Mesenteric fat pad (tissue), 1 donor: ENCODE data around the gene RFNG. TPM values are rescaled to one million over a fixed set of nuclear protein-coding genes. Genes with fewer than 3 reads are reported as not detected.

Experiments used
- DNase-seq: peaks from one replicate; pipeline ENCODE4 v3.0.0-alpha.2; 2020; ENCODE audit warnings: low spot score
- total RNA-seq: library from RNA; stranded (reverse); fragmentation: NEBNext Ultra II Directional; extraction: Animal tissue kit (Norgen Biotek cat#: 25700); gene quantifications from one replicate; pipeline ENCODE4 v1.2.1, GENCODE V29; 2021
- donor health status: DM: yes; HTN: yes; CAD: no.

Gene RFNG
- total RNA-seq, 1 donor from 2014 or later: 46.1 TPM

DNA sequence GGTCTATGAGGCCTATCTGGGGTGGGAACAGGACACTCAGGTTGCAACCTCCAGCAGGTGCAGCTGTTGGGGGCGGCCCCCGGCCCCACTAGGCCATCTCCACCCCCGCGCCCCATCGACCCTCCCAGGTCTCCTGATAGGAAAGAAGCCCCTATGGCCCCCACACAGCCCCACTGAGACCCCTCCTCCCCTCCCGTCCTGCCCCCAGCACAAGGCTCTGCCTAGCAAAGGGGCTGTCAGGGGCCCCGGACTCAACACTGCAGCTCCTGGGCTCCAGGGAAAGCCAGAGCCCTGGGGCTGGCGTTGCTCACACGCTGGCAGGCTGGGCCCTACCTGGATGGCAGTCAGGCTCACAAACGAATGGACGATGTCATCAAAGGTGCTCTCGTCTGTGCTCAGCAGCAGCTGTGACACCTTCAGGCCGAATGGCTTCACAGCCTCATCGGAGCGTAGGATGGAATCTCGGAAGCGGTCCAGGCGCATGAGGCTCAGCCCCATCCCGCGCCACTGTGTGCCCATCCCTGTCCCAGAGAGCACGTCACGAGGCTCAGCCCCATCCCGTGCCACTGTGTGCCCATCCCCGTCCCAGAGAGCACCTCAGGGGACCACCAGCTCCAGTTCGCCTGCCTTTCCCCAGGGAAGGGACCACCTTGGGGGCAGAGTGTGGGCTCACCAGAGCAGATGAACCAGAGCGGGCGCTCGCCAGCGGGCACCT is 39.1 kb upstream of the RFNG start:
- DNase-seq: no peak

GRCh38 chr17:82089723-82090548 is 38.3 kb upstream of the RFNG start:
- DNase-seq: no peak

GRCh38 chr17:82088838-82089722 is 37.5 kb upstream of the RFNG start:
- DNase-seq: no peak

DNA sequence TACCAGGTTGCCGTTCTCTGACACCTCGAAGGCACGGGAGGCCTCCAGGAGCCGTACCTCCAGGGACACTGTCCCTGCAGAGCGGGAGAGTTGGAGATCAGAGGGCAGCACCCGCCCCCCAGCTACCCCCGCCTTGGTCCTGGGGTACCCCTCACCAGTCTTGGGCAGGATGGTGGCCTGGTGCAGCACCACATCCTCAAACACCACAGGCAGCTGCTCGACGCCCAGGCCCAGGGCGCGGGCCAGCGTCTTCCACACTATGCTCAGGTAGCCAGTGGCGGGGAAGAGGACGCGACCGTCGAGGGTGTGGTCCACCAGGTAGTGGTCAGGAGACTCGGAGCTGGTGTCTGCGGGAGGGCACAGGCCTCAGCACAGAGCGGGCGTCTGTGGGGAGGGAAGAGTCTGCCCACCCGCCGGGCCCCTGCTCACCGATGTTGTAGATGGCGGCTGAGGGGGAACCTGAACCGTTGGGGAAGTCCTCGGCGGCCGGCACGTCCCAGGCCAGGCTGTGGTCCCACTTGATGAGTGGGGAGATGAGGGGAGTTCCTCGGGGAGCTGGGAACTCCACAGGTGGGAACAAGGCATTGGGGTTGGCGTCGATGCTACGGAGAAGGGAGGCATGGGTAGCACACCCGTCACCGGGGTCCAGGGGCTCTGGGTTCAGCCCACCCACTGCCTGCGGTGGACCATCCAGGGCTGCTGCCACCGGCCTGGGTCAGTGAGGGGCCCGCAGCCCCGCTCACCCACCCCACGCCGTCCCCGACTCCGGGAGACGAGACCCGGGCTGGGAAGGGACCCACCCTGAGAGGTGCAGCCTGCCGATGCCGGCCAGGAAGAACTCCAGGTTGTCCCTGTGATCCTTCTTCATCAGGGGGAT is 36.6 kb upstream of the RFNG start:
- DNase-seq: no peak

DNA sequence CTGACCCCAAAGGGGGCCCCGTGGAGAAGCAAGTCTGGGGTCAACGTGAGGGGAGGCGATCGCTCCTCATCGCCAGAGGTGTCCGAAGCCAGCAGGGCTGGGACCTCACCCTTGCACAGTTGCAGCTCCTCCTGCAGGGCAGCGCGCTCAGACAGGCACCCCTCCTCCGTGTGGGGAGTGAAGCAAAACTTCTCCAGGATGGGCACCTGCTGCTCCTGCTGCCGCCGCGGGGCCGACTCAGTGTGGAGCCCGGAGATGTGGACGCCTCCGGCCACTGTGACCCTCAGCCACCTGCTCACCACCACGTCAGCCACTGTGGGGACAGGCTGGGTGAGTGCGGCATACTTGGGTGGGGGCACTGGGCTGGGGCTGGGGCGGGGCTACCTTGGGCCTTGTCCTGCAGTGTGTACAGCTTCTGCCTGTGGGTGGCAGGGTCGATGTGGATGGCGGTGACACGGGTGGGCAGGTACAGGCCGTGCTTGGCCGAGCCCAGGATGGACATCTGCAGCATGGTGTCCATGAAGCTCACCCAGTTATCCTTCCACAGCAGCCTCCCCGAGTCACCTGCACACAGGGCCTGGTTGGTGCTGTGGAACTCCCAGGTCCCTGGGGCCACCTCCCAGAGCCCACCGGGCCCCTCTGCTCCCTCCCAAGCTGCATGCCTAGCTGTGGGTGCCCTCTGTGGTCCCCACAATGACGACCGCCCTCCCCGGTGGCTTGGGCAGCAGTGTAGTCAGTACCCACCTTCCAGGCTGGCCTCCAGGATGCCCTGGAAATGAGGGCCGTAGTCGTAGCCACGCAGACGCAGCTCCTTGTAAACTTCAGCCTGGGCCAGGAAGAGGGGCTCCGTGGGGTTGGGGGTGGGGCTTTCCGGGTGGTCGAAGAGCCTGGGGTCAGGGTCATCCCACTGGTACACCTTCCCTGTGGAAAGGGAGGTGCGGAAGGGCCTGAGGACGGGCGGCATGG is 35.6 kb upstream of the RFNG start:
- DNase-seq: no peak

DNA sequence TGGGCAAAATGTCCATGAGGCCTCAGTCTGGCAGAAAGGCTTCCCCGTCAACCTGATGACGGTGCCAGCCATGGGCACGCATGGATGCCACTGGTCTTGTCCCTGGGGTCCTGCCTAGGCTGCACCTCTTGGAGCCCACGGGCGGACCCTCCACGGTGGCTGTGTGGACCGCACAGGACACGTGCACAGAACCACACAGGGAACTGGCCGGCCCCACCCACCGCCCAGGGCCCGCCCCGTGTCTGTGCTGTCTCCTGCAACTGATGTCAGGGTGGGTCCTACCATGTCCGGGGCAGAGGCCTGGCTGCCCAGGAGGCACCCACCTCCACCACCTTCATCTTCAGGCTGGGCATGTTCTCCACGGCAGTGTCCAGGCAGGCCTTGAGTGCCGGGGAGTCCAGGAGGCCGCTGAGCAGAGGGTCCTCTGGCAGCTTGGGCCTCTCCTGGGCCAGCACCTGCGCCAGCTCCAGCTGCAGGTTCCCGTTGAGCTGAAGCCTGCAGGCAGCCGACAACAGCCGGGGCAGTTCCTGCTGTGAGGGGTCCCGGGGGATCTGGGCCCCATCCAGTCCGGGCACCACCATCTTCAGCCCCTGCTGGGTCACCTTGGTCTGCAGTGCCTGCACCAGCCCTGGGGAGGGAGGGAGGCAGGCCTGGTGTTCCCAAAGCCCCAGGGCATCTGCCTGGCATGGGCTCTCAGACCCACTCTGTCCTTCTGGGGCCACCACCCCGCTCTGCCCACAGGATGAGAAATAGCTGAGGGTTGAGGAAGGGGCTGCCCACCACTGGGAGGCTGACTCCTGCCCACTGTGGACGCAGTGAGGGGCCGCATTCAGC is 34.5 kb upstream of the RFNG start:
- no peak for DNase-seq

GRCh38 chr17:82085031-82085861 is 33.6 kb upstream of the RFNG start:
- no peak for DNase-seq

DNA sequence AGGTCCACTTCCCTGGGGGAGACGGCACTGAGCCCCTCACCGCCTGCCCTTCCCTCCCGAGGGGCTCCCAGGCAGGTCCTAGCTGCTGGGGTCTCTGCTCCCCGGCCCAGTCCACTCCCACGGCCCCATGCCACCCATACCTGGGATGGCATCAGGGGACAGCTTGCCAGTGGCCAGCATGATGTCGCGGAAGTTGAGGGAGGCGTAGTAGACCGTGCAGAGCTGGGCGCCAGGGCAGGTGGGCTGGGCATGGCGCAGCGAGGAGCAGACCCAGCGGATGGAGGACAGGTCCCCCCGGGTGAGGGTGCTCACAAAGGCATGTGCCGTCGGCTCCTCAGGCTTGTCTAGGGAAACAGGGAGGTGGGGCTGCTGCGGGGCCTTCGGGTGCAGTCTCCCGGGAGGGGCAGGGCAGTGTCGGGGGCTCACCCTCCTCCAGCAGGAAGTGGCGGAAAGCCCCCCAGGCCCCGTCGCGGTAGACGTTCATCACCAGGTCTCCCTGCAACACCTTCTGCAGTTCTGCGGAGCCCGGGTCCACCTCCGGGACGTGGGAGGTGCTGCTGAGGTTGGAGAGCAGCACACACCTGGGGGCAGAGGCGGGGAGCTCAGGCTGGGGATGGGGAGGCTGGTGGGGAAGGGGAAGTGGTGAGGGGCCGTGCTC is 32.9 kb upstream of the RFNG start:
- no peak for DNase-seq

- no peak for DNase-seq
Observed at GRCh38 chr17:82083533-82084359, 32.1 kb upstream of the RFNG start.

GRCh38 chr17:82083009-82083408 is 31.4 kb upstream of the RFNG start:
- no peak for DNase-seq

- no peak for DNase-seq
Observed at GRCh38 chr17:82082456-82082855, 30.8 kb upstream of the RFNG start.

- DNase-seq: no peak
Observed at GRCh38 chr17:82081966-82082365, 30.4 kb upstream of the RFNG start.

GRCh38 chr17:82081546-82081945 is 29.9 kb upstream of the RFNG start:
- no peak for DNase-seq

GRCh38 chr17:82080789-82081464 is 29.3 kb upstream of the RFNG start:
- no peak for DNase-seq

DNA sequence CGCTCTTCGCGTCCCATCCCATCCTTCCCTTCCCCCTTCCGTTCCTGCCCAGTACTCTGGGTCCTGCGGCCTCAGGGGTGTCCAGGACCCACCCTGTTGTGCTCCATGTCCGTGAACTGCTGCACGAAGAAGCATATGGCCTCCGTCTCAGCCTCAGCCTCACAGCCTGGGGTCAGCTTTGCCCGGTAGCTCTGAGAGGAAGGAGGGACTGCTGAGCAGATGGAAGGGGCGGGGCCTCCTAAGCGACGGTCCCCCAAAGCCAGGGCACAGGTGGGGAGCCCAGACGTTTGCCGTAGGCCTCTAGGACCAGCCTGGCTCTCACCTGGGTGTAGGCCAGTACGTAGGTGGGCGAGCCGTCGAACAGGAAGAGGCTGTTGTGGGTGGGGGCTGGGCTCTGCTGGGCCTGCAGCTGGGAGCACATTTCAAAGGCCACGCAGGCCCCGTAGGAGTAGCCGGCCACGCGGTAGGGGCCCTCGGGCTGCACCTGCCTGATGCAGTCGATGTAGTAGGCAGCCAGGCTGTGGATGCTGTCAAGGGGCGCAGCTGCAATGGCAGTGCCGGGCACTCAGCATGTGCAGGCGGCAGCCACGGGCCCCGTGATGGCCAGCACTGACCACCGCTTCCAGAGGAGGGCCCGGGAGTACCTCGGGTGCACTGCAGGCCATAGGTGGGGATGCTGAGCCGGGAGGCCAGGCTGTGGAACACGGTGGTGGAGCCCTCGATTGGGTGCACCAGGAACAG is 28.6 kb upstream of the RFNG start:
- no peak for DNase-seq
